ENCODE measurements around the gene FCRL2. TPM values are rescaled to one million over a fixed set of nuclear protein-coding genes. Genes with fewer than 3 reads are reported as not detected.

The FCRL2 gene
- total RNA-seq, 2 donors from 2014 or later = not detected

GRCh38 chr1:157785248-157785647 lies 8.3 kb upstream of the FCRL2 start:
- H3K9me3 ChIP-seq = no peaks in the 10 kb centered on the region
- H3K4me3 ChIP-seq = no peak overlapping the region
- WGBS = 17% methylated on average over 1 of the region's 1 CpG
- no peaks in the 10 kb centered on the region for H3K4me1 ChIP-seq (replicated peaks)
- no peak overlapping the region for H3K27ac ChIP-seq
- TF ChIP-seq POLR2AphosphoS5 (IDR thresholded peaks at IDR 0.05) (no peak), CTCF (IDR thresholded peaks at IDR 0.05) (no peak), POLR2A (IDR thresholded peaks at IDR 0.05) (no peak)
- intact Hi-C loops (cut with DNase I) = no loop called here
- H3K36me3 ChIP-seq = no peaks in the 10 kb centered on the region
- DNase-seq (ENCODE audit: low spot score) = no peak
- no peaks in the 10 kb centered on the region for H3K27me3 ChIP-seq (replicated peaks; ENCODE audit: insufficient read depth)

- no peaks in the 10 kb centered on the region for H3K9me3 ChIP-seq
- H3K4me3 ChIP-seq = no peak overlapping the region
- H3K27me3 ChIP-seq (replicated peaks; ENCODE audit: insufficient read depth) = no peaks in the 10 kb centered on the region
- DNase-seq (ENCODE audit: low spot score) = no peak
- intact Hi-C loops (cut with DNase I) = no loop called here
- no peak for TF ChIP-seq CTCF (IDR thresholded peaks at IDR 0.05)
- TF ChIP-seq POLR2A (IDR thresholded peaks at IDR 0.05) = no peak
- no peak for TF ChIP-seq POLR2AphosphoS5 (IDR thresholded peaks at IDR 0.05)
- H3K36me3 ChIP-seq = no peaks in the 10 kb centered on the region
- 74% methylated on average over 3 of the region's 3 CpGs for WGBS
- no peaks in the 10 kb centered on the region for H3K4me1 ChIP-seq (replicated peaks)
- H3K27ac ChIP-seq = no peak overlapping the region
These were observed 7.9 kb upstream of the FCRL2 start for GRCh38 chr1:157784801-157785200.

GRCh38 chr1:157782931-157783330 lies 6.0 kb upstream of the FCRL2 start:
- Histone ChIP-seq H3K36me3 (no peaks in the 10 kb centered on the region), H3K4me3 (no peak overlapping the region), H3K27ac (no peak overlapping the region), H3K27me3 (replicated peaks; ENCODE audit: insufficient read depth) (no peaks in the 10 kb centered on the region), H3K9me3 (no peaks in the 10 kb centered on the region), H3K4me1 (replicated peaks) (no peaks in the 10 kb centered on the region)
- intact Hi-C loops (cut with DNase I) = no loop called here
- no peak for TF ChIP-seq CTCF (IDR thresholded peaks at IDR 0.05)
- no peak for TF ChIP-seq POLR2A (IDR thresholded peaks at IDR 0.05)
- no peak for TF ChIP-seq POLR2AphosphoS5 (IDR thresholded peaks at IDR 0.05)
- WGBS = 83% methylated on average over 1 of the region's 1 CpG
- no peak for DNase-seq (ENCODE audit: low spot score)

DNA sequence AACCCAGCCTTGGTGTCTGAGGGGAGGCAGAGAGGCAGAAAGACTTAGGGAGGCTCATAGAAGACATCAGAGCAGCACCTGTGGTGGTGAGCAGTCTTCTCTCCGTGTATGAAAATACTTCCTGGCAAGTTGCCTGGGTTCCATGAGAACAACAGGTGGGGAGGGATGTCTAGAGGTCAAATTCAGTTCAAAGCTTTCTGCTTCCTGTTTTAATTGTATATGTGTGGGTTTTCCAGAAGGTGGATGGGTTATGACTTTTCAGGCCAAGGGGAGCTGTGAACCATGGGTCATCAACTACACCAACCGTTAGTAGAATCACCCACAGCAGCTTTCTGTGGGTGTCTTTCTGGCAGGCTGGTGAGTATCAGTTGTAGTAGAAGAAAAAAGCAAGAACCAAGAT lies 4.1 kb upstream of the FCRL2 start:
- H3K36me3 ChIP-seq = no peaks in the 10 kb centered on the region
- WGBS = 45% methylated on average over 2 of the region's 2 CpGs
- intact Hi-C loops (cut with DNase I) = no loop called here
- no peaks in the 10 kb centered on the region for H3K27me3 ChIP-seq (replicated peaks; ENCODE audit: insufficient read depth)
- no peak overlapping the region for H3K27ac ChIP-seq
- TF ChIP-seq CTCF (IDR thresholded peaks at IDR 0.05) (no peak), POLR2AphosphoS5 (IDR thresholded peaks at IDR 0.05) (no peak), POLR2A (IDR thresholded peaks at IDR 0.05) (no peak)
- no peak overlapping the region for H3K4me3 ChIP-seq
- no peak for DNase-seq (ENCODE audit: low spot score)
- H3K9me3 ChIP-seq = no peaks in the 10 kb centered on the region
- no peaks in the 10 kb centered on the region for H3K4me1 ChIP-seq (replicated peaks)

DNA sequence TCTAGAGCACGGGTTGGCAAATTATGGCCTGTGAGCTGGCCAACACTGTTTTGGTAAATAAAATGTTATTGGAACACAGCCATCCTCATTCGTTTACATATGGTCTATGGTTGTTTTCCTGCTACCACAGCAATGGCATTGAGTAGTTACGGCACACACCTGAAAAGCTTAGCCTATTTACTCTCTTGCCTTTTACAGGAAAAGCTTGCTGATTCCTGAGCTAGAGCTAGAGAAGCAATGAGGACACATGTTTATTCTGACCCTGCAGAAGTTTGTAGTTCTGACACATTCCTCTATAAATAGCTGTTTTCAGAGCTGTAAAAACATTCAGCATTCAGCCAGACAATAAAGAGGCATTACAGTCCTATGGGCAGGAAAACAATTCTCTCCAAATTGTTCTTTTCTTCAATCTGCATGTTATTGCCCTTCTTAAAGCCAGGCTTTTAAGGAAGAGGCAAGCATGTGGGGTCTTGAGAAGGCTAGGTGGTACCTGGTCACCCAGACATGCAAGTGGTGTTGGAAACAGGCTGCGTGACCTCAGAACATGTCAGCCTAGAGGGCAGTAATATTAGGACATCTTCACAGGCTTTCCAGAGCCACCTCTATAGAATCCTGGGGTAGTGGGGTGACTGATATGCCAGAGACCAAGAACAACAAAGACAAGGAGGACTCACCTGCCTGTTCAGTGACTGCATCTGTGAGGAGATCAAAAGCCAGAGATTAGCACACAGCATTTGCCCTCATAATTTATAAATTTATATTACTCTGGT lies 1.6 kb downstream of the FCRL2 start:
- TF ChIP-seq CTCF (IDR thresholded peaks at IDR 0.05) = no peak
- no peak for TF ChIP-seq POLR2A (IDR thresholded peaks at IDR 0.05)
- TF ChIP-seq POLR2AphosphoS5 (IDR thresholded peaks at IDR 0.05) = no peak
- intact Hi-C loops (cut with DNase I) = no loop called here
- 43% methylated on average over 4 of the region's 4 CpGs for WGBS

More for the DNA sequence above, 1.6 kb downstream of the FCRL2 start:
- Histone ChIP-seq H3K4me3 (no peak overlapping the region), H3K27ac (no peak overlapping the region), H3K36me3 (no peaks in the 10 kb centered on the region), H3K4me1 (replicated peaks) (no peaks in the 10 kb centered on the region), H3K27me3 (replicated peaks; ENCODE audit: insufficient read depth) (no peaks in the 10 kb centered on the region), H3K9me3 (no peaks in the 10 kb centered on the region)
- DNase-seq (ENCODE audit: low spot score) = no peak
